NCI-H446 treated with DMSO at 0.1 percent for 48 hours (cell line): ENCODE data around the gene YAE1.
"Not testable (repeated sequence)": the region's sequence is repeated elsewhere in the genome, so short reads cannot be mapped to it uniquely, and the experiment has no call there.

ENCODE experiments used
- DNase-seq: peaks from one replicate; lab custom pipeline; 2025; lab: John Stamatoyannopoulos, UW

The YAE1 gene, protein sequence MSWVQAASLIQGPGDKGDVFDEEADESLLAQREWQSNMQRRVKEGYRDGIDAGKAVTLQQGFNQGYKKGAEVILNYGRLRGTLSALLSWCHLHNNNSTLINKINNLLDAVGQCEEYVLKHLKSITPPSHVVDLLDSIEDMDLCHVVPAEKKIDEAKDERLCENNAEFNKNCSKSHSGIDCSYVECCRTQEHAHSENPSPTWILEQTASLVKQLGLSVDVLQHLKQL

DNA sequence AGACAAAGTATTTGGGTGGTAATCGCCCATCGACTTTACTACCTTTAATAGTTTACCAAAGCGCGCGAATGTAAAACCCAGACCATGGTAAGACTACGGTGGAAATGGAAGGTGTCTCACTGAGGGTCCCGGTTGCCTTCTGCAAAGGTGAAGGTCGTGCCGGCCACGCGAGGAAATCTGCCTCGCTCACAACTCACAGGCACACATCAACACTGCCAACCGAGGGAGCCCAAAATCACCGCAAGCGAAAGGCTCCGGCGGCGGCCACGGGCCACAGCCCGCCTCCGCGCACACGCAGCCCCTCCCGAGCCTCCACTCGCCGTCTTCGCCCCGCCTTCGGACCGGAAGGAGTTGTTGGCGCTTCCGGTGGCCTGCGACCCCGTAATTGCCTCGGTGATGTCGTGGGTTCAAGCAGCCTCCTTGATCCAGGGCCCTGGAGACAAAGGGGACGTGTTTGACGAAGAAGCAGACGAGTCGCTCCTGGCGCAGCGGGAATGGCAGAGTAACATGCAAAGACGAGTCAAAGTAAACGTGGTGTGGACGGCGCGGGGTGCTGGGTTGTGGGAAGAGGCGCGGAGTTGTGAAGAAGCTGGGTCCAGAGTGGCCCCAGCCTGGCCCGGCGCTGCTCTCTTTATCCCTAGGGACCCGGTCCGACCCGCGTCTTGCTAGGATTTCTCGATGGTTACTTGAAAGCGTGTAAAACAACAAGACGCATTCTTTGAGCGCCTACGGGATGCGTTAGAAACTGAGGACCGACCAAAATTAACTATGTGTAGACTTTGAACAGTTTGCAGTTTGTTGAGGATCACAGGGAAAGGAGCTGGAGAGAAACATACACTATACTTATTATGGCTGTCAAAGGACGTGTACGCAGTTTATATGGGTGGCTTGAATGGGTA, at the start of gene YAE1:
TSS of gene YAE1 (plus strand) at position 382 of the 899 bp plus-strand sequence. CDS start at position 397, 15 bp downstream.
- peak; percentile 73 for DNase-seq

DNA sequence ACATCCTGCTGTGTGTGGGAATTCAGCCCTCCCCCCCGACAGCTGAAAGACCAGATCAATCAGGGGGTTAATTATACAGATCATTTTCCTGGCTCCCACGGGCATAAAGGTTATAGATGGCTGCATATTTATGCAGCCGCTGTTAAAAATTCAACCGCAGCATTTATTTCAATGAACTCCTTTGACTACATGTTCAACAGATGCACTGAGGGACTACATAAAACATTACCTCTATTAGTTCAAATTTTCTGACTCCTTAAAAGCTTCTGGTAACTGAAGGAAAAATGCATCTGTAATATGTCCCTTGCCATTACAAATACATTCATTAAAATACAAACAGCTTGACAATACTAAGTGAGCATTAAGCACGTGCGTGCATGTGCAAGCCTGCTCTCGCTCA, 49.7 kb upstream of the YAE1 start:
- no peak for DNase-seq

DNA sequence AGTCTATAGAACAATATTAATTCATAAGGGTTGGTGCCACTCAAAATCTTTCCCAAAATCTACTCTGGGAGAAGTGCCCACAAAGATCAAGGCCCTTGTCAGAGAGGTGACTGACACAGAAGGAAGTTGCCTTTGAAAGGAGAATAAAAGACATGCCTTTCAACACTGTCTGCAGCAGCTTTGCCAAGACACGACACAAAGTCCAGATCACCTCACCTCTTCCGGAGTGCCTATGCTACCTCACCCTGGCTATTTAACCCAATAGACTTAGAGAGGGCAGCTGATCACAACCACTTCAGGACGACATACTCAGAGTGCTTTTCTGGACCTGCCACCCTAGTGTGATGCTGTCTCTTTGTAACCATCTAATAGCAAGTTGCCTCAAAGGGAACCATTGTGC, 49.0 kb upstream of the YAE1 start:
- no peak for DNase-seq

DNA sequence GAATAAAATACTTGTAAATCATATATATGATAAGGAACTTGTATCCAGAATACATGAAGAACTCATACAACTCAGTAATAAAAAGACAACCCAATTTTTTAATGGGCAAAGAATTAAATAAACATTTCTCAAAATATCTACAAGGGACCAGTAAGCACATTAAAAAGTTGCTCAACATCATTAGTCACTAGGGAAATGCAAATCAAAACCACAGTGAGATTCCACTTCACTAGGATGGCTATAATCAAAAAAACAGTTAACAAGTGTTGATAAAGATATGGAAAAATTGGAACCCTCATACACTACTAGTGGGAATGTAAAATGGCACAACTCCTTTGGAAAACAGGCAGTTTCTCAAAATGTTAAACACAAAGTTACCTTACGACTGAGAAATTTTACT, 40.3 kb upstream of the YAE1 start:
- DNase-seq = no peak

DNA sequence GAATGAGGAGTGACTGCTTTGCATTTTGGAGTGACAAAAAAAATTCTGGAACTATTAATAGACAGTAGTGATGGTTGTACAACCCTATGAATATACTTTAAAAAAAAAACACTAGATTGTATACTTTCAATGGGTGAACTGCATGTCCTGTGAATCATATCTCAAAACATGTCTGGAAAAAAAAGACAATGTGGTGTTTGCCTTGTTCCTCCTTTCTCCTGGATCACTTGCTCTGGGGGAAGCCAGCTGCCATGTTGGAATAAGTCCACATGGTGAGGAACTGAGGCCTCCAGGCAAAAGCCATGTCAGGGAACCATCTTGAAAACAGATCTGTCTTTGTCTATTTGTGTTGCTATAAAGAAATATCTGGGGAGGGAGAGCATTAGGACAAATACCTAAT, 39.5 kb upstream of the YAE1 start:
- DNase-seq = no peak

DNA sequence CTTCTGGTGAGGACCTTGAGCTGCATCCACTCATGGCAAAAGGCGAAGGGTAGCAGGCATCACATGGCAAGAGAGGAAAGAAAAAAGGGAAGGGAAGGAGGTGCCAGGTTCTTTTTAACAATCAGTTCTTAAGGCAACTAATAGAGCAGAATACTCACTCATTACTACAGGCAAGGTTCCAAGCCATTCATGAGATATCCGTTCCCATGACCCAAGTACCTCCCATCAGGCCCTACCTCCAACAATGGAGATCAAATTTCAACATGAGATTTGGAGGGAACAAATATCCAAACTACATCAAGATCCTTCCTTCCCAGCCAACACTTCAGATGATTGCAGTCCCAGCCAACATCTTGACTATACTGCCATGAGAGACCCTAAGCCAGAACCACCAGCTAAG, 38.9 kb upstream of the YAE1 start:
- DNase-seq = no peak

DNA sequence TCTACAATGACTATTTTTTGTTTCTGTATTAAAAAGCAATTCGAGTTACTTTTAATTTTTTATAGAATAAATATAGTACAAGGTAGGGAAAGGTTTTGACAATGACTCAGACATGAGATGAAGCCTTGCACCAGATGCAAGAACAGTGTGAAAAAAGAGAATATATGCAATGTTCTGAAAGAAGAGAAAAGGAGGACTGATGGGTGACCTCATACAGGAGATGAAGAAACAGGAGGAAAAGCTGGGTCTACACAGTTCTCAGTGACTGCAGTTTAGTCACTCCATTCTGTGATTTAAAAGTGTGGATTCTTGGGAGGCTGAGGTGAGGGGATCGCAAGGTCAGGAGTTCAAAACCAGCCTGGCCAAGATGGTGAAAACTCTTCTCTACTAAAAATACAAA, 38.3 kb upstream of the YAE1 start:
- no peak for DNase-seq

DNA sequence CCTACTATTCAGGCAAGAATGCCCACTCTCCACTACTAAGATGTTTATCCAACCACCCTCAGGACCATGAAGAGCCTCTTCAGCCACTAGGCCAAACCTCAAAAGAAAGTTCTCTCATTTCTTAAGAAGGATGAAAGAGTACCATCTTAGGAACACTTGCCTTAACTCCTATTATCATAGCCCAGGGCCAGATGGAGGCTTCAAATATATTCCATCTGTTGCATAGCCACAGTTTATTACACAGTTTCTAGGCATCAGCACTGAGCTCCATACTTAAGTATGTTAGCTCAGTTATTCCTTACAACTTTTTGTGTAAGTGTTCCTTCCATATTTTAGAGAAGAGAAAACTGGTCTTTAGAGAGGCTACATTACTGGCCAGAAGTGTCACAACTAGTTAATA, 37.4 kb upstream of the YAE1 start:
- no peak for DNase-seq

DNA sequence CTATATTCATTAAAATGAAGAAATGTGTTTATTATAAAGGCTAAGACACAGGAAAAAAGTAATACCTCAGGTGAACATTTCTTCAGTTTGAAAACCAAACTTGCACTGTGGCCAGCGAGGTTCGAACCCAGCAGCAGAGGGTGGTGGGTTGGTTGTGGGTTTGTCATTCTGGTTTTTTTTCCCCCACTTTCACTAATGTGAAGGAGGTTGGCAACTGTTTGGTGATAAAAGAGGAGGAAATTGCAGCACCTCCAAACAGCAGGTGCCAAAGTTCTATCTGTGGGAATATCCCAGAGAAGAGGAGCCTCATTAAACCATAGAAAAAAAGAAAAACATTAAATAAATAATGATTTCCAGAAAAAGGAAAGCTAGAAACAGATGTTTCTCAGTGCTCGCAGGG, 36.6 kb upstream of the YAE1 start:
- no peak for DNase-seq

DNA sequence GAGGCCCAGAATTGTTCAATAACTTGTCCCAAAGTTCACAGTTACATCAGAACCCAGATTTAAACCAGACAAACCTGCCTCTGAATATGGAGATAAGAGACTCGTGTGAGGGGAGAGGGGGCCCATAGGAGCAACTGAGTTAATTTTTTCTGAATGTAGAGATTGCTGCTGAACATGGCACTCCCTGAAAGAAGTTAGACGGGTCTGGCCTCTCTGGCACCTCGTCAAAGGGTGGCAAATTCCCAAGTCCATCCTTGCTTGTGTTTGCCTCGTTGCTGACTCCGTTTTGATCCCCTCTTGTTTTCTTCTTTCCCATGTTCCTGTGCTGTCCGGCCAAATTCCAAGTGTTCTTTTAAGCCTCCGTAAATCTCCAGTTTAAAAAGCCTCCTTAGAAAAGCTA, 35.2 kb upstream of the YAE1 start:
- DNase-seq = no peak

DNA sequence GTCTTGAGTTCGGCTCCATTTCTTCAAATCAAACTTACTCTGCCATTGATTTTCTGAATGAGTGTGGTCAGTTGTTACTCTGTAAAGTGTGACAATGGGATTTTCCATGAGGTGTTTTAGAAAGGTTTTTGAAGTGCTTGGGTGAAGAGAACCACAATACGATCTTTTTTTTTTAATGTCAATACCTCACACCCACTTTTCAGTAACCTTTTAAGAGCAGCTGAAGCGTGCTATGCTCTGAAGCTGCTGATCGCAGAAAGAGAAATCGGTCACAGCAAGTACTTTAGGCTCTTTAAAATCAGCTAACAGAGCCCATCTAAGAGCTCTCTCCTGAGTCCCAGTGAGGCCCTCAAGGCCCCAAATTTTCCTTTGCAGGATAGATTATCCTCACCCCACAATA, 34.4 kb upstream of the YAE1 start:
- no peak for DNase-seq

DNA sequence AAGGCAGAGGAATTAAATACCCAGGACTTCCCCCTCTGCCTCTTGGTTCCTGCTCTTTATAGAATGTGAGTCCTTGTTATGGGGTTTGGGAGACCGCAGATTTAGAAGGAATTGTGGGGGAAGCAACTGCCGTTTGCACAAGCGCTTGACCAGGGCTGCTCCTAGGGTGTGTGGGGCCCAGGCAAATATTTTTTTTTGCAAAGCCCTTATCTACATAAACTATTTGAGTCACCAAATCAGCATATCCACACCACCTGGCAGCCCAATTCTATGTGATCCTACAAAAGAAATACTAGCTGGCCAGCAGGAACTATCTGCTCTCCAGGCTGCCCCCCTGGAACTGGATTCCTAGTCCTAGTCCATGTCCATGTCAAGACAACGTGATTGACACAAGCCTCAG, 33.4 kb upstream of the YAE1 start:
- DNase-seq = no peak

DNA sequence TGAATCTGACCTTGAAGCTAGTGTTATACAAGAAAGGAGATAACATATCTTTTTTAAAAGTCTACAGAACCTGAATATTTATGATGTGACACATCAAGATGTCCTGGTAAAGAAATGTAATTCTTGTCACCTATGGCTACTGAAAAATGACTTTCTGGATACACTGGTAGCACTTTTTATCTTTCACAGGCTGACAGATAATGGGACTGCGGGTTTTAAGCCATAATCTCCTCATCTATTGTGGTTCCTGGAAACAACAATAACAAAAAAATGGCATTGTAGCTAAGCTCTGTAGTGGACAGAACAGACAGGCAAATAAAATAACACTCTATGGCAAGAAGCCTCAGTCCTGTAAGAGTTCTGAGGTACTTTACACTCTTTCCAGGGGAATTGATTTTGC, 31.6 kb upstream of the YAE1 start:
- DNase-seq = no peak

DNA sequence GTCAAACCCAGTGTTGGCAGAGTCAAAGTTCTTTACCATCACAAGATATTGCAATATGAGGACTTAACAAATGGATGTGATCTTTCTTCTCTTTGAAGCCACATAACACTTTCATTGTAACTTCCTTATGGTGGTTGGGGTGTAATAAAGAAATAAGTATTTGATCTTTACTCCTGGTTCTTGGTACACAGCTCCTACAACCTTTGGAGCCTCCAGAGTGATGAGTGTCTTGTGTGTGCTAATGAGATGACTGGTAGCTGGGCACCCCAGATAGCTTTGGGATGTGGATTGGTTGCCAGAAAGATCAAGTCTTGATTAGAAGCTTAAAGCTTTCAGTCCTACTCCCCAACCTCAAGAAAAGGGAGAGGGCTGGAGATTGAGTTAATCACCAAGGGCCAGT, 31.1 kb upstream of the YAE1 start:
- no peak for DNase-seq

DNA sequence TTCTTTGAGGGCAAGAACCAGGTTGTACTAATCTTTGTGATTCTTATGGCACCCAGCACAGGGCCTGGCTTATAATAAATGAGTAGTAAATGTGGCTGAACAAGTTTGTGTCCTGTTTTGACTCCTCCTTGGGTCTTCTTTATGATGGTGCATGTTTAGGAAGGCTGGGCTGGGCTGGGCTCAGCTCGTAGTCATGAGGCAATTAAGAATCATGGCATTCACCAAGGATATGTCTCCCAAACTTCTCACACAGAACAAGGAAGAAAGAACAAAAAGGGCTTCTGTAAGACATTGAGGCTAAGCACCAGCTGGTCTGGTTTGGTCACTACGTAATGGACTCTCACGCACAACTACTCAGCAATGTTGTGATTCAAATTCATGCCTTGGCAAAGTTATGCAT, 30.5 kb upstream of the YAE1 start:
- DNase-seq = no peak

DNA sequence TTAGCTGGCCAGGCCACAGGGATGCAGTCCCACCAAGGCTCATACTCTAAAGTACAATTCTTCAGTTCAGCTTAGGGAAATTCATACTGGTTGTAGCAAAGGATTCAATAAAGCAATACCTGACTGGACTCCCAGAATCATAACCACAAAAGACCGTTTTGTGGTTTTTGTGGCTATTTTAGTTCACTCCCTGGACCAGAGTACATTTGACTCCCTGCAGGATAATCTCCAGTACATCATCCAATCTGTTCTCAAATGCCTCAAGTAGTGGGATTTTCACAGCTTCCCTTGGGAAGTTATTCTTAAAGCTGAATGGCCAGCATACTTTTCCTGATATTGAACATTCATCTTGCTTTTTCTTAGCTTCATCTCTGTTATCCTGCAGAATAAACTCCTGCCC, 29.3 kb upstream of the YAE1 start:
- no peak for DNase-seq

DNA sequence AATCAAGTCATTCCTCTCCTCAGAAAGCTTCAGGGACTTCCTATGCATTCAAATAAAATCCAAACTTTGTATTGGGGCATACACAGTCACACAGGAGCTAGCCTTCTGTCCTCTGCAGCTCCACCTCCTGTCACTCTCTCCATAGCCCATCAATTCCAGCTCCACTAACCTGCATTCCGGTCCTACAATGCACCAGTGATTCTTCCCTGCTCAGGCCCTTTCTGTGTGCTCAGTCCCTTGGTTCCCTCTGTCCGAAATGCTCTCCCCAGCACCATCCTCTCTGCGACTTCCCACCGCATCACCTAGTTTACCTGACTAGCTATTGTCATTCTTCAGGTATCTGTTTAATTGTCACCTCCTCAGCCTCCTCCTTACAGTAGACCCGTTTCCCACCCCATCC, 26.4 kb upstream of the YAE1 start:
- DNase-seq = no peak

DNA sequence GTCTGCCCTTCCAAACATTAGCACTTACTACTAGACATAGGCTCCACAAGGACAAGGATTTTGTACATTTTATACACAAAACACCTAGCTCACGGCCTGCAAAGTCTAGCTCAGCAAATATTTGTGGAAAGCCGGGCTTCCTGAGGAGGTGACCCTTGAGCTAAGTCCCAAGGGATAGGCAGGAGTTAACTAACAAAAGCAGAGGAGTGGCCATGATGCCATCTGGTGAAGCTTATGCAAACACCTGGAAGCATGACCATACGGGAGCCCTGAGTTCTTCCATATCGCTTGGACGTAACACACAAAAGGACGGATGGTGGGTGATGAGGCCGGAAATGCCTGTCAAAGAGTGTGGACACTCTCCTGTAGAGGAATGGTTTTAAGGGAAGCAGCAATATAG, 25.9 kb upstream of the YAE1 start:
- DNase-seq = no peak

DNA sequence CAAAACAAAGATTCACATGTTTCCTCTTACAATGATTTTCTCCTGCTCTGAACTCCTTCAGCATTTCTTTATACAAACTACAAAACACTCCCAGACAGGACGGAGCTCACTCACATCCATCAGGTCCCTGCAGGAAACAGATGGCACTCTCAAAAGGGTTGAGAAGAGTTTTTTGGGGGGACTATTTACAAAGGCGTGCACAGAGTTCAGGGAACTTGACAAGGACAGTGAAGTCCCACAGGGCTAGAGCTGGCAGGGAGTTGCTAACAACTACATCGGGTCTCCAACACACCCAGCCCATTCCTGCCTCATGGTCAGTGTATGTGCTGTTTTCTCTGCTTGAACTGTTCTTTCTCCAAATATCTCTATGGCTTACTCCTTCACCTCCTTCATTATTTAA, 24.7 kb upstream of the YAE1 start:
- no peak for DNase-seq

DNA sequence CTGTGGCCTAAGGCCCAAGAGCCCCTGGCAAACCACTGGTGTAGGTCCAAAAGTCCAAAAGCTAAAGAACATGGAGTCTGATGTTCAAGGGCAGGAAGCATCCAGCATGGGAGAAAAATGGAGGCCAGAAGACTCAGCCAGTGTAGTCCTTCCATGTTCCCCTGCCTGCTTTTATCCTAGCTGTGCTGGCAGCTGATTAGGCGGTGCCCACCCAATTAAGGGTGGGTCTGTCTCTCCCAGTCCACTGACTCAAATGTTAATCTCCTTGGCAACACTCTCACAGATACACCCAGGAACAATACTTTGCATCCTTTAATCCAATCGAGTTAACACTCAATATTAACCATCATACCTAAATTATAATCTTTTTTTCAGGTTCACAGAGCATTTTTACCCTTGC, 21.4 kb upstream of the YAE1 start:
- DNase-seq = not testable (repeated sequence)

DNA sequence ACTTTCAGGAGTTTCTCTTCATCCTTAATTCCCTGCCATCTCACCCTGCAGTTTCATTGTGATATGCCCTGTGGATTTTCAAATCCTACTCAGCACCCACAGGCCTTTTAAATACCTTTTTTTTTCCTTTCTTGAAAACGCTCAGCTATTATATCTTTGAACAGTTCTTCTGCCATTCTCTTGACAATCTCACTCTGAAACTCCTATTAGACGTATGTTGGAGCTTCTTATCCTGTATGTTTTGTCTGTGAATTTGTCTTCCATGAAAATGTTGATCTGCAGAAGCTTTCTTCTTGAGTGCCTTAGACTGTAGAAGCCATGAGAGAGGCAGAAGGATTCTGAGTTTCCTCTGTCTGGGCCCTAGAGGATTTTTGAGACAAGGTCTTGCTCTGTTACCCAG, 18.9 kb upstream of the YAE1 start:
- no peak for DNase-seq

DNA sequence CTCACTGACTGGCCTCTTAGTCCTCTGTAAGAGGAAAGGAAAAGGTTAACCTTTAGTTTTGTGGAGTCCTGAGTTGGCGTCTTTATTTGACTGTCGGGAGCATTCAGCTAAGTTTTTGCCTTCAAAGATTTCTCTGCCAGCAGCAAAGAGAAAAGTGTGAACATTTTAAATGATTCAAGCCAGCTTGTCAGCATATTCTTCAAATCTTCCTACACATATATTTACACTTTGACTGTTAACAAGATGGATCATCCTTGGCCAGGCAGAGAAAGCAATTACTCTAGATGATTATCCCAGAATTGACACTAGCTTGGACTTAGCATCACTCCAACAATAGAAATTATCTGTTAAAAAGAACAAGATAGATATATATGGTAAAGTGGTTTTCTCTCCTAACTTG, 15.8 kb upstream of the YAE1 start:
- DNase-seq = no peak

DNA sequence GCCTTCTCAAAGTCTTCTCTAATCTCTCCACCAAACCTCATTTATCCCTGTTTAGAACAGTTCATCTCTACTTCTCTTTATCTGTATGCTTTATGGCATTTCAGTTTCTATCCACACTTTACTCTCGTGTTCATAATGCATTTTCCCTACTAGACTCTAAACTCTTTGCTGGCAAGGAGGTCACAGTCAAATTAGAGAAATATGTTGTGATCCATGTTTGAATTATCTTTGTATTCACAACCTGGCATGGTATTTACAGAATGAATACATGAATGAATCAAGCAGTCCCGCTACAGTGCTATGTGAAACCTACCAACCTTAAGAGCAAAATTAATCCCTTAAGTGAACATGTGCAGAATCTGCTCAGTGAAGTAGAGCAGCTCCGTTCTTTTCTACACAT, 12.8 kb upstream of the YAE1 start:
- DNase-seq = no peak
